Esophagus squamous epithelium (tissue), 5 donors: ENCODE data around the gene DNAJC1. TPM values are rescaled to one million over a fixed set of nuclear protein-coding genes. Genes with fewer than 3 reads are reported as not detected.

Experiments
- DNase-seq: peaks from one replicate; lab custom pipeline; 2025; lab: John Stamatoyannopoulos, UW
- H3K27ac ChIP-seq, 4 donors: fragments of 200-600 bp; sonication (generic); one replicate each; pipeline ENCODE4 v1.5.1; 2016 to 2019; ENCODE audit warnings: mild to moderate bottlenecking in 1 of 4
- H3K27me3 ChIP-seq, 4 donors: fragments of 200-600 bp; sonication (generic); 1 replicate in 3 of 4; 2 replicates in 1 of 4; pipeline versions ENCODE4 v1.5.1 to v1.6.0; 2017 to 2021; ENCODE audit warnings: antibody characterized with exemption in 1 of 4
- H3K36me3 ChIP-seq, 3 donors: fragments of 200-600 bp; sonication (generic); one replicate each; pipeline ENCODE4 v1.5.1; 2016 to 2019
- H3K4me1 ChIP-seq, 3 donors: fragments of 200-600 bp; sonication (generic); one replicate each; pipeline ENCODE4 v1.5.1; 2017 to 2019
- H3K4me3 ChIP-seq, 4 donors: fragments of 200-600 bp; sonication (generic); 1 replicate in 3 of 4; 2 replicates in 1 of 4; pipeline ENCODE4 v1.5.1; 2016 to 2019; ENCODE audit warnings: mild to moderate bottlenecking in 2 of 4, moderate library complexity in 1 of 4
- H3K9me3 ChIP-seq, 3 donors: fragments of 200-600 bp; sonication (generic); one replicate each; pipeline ENCODE4 v1.5.1; 2016 to 2019
- POLR2A ChIP-seq, 4 donors: fragments of 450-650 bp; IDR thresholded peaks; one replicate each; pipeline ENCODE4 v1.6.1; 2017; ENCODE audit warnings: antibody characterized with exemption in 4 of 4, mild to moderate bottlenecking in 4 of 4, moderate library complexity in 3 of 4
- WGBS, 2 donors: methylation state at CpG; one replicate each; pipeline ENCODE4 v1.1.5; 2018; 5-methylcytosine and 5-hydroxymethylcytosine counted together
- intact Hi-C: fragments of 100-400 bp; cut with DNase I; formaldehyde crosslinking; loops from one replicate; pipeline ENCODE4 v1.15.0; 2022
- total RNA-seq, 4 donors: library from RNA; depleted of rRNA; stranded (reverse); fragments of >200 nt; gene quantifications; one replicate each; pipeline ENCODE4 v1.1.0, GENCODE V29; 2016
- TF ChIP-seq, protein P1 (sequence below), 6 experiments: fragments of 450-650 bp in 4 of 6; fragments of 200-600 bp in 2 of 6; sonication (generic) in 2 of 6; IDR thresholded peaks; one replicate each; pipeline ENCODE4 v1.5.1; 2016 to 2019; ENCODE audit warnings: antibody characterized with exemption in 6 of 6, mild to moderate bottlenecking in 4 of 6, moderate library complexity in 4 of 6
- donor health status: DM: yes; HTN: yes; CAD: no.

DNAJC1 gene
- total RNA-seq, 4 donors from 2014 or later = 36.1 to 84.8 (median 43.6) TPM

DNA sequence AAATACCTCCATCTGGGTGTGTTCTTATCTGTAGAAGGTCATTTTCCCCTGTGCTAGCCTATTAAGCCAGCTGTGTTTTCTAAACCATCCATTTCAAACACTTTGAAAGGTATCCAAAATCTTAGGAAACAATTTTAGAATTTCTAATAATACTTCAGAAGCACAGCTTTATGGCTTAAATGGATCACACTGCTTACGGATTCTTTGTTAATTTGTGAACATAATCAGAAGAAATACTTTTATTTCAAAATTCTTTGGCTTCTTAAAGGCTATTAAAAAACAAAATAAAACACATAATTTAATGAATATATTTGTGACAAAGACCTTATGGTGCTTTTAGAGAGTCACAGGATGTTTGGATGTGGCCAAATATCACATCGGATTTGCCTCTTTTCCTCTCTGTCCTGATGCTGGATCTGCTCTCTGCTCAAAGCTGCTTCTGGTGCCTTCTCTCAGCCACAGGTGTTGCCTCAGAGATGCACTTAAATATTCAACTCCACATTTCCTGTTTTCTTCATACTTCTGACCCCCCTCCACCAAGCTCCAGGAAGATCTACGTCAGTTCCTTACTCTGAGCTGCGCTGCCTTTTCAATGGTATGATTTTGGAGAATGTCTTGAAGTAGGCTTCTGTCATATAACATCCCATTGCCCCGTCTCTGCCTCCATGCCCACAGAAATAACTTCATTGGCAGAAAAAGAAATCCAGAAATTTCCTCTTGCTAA, 238.9 kb downstream of the DNAJC1 start:
- Histone ChIP-seq H3K27ac (no peak overlapping the region), H3K4me1 (no peaks in the 10 kb centered on the region), H3K27me3 (no peaks in the 10 kb centered on the region), H3K9me3 (no peaks in the 10 kb centered on the region), H3K4me3 (no peak overlapping the region), H3K36me3 (peaks cover 0 to 28% (median 0%) of the 10 kb centered on the region in 3 donors)
- no peak for DNase-seq
- 80 to 86% methylated on average over 5 of the region's 5 CpGs for WGBS, 2 donors
- intact Hi-C loops = no loop called here
- TF ChIP-seq POLR2A (IDR thresholded peaks at IDR 0.05) = no peak
- TF ChIP-seq, protein P1, sequence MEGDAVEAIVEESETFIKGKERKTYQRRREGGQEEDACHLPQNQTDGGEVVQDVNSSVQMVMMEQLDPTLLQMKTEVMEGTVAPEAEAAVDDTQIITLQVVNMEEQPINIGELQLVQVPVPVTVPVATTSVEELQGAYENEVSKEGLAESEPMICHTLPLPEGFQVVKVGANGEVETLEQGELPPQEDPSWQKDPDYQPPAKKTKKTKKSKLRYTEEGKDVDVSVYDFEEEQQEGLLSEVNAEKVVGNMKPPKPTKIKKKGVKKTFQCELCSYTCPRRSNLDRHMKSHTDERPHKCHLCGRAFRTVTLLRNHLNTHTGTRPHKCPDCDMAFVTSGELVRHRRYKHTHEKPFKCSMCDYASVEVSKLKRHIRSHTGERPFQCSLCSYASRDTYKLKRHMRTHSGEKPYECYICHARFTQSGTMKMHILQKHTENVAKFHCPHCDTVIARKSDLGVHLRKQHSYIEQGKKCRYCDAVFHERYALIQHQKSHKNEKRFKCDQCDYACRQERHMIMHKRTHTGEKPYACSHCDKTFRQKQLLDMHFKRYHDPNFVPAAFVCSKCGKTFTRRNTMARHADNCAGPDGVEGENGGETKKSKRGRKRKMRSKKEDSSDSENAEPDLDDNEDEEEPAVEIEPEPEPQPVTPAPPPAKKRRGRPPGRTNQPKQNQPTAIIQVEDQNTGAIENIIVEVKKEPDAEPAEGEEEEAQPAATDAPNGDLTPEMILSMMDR (IDR thresholded peaks at IDR 0.05) = no peak

DNA sequence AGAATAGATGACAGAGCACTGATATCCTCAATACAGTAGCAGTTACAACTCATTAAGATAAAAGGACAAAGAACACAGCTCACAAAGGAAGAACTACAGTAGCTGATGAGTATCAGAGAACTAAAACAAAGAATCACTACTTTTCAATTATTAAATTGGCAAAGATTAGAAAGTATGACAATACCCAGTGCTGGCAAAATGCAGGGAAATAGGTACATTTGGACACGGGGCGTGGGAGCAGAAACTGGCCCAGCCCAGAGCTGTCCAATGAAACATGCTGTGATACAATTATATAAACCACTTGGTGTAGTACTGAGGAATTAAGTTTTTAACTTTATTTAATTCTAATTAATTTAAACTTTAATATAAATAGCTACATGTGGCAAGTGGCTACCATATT, 243.2 kb downstream of the DNAJC1 start:
- Histone ChIP-seq H3K36me3 (peaks cover 0 to 58% (median 0%) of the 10 kb centered on the region in 3 donors), H3K9me3 (no peaks in the 10 kb centered on the region), H3K4me3 (no peak overlapping the region), H3K27me3 (no peaks in the 10 kb centered on the region), H3K4me1 (no peaks in the 10 kb centered on the region), H3K27ac (no peak overlapping the region)
- intact Hi-C loops = no loop called here
- no peak for TF ChIP-seq POLR2A (IDR thresholded peaks at IDR 0.05)
- TF ChIP-seq, protein P1 (IDR thresholded peaks at IDR 0.05) = no peak
- WGBS, 2 donors = 95% methylated on average over 2 of the region's 2 CpGs
- no peak for DNase-seq

DNA sequence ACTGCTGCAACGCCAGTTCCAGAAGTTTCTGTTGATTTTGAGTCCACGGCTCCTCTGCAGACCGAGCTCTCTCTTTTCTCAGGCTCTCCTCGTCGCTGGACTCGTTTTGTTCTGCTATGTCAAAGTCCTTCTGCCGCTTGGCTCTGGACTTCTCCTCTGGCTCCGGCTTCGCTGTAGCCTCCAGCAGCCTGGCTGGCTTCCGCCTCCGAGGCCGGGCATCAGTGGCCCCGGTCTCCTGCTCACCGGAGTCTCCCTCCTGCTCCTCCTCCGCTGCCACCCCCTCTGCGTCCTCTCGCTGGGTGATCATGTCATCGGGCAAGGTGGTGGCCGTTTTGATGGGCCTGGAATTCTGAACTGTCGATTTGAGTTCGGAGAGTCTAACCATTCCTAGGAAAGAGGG, 244.3 kb downstream of the DNAJC1 start:
- no peak overlapping the region for H3K4me3 ChIP-seq
- WGBS, 2 donors = 89 to 95% methylated on average over 17 to 20 of the region's 21 CpGs
- no peaks in the 10 kb centered on the region for H3K27me3 ChIP-seq
- H3K4me1 ChIP-seq = no peaks in the 10 kb centered on the region
- intact Hi-C loops = no loop called here
- DNase-seq = no peak
- H3K36me3 ChIP-seq = peaks cover 0 to 64% (median 0%) of the 10 kb centered on the region in 3 donors
- TF ChIP-seq, protein P1 (IDR thresholded peaks at IDR 0.05) = no peak
- no peak for TF ChIP-seq POLR2A (IDR thresholded peaks at IDR 0.05)
- no peaks in the 10 kb centered on the region for H3K9me3 ChIP-seq
- no peak overlapping the region for H3K27ac ChIP-seq

DNA sequence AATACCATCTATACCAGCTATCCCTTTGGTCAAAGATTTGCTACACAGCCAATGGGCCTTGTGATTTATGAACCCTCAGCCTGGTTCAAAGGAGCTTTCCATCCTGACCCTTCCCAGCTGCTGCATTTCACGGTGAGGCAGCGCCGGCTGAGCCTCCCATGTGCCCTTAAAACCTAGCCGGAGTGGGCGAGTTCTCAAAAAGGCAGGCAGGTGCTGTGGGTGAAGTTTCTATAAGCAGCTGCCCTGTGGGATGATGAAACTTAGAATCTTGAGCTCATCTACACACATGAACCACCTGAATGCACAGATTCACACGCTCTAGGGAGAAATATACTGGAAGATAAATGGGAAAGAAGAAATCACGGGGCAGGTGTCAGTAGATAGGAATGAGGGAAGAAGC, 244.8 kb downstream of the DNAJC1 start:
- Histone ChIP-seq H3K27ac (no peak overlapping the region), H3K4me3 (no peak overlapping the region), H3K9me3 (no peaks in the 10 kb centered on the region), H3K36me3 (peaks cover 0 to 69% (median 0%) of the 10 kb centered on the region in 3 donors), H3K27me3 (no peaks in the 10 kb centered on the region), H3K4me1 (no peaks in the 10 kb centered on the region)
- TF ChIP-seq, protein P1 (IDR thresholded peaks at IDR 0.05) = no peak
- no peak for TF ChIP-seq POLR2A (IDR thresholded peaks at IDR 0.05)
- intact Hi-C loops = no loop called here
- 77 to 94% methylated on average over 4 to 5 of the region's 7 CpGs for WGBS, 2 donors
- DNase-seq = no peak

DNA sequence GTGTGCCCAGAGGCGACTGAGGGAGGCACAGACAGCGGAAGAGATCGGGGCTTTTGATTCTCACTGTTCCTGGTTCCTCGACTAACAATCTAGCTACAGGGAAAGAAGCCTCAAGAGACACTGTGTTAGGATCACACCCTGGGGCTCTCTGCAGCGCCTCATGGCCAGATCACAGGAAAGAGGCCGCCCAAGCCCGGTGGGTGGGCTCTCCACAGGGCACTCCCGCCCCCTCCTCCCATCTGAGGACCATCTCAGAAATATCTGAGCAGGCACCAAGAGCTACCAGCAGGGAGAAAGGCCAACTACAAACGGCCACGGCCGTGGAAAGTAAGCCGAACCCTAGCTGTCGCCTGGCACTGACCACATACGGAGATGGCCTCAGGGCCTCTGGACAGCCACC, 245.3 kb downstream of the DNAJC1 start:
- 87 to 91% methylated on average over 10 to 13 of the region's 14 CpGs for WGBS, 2 donors
- DNase-seq = no peak
- Histone ChIP-seq H3K27ac (no peak overlapping the region), H3K36me3 (peaks cover 0 to 69% (median 0%) of the 10 kb centered on the region in 3 donors), H3K9me3 (no peaks in the 10 kb centered on the region), H3K4me3 (no peak overlapping the region), H3K4me1 (no peaks in the 10 kb centered on the region), H3K27me3 (no peaks in the 10 kb centered on the region)
- no peak for TF ChIP-seq POLR2A (IDR thresholded peaks at IDR 0.05)
- TF ChIP-seq, protein P1 (IDR thresholded peaks at IDR 0.05) = no peak
- intact Hi-C loops = no loop called here
